Iris pigment epithelial cell (primary cell): ENCODE data around the gene H6PD.

Experiments used
- DNase-seq: peaks from one replicate; pipeline ENCODE4 v3.0.0-alpha.2; 2011; ENCODE audit warnings: low read depth

Gene H6PD

DNA sequence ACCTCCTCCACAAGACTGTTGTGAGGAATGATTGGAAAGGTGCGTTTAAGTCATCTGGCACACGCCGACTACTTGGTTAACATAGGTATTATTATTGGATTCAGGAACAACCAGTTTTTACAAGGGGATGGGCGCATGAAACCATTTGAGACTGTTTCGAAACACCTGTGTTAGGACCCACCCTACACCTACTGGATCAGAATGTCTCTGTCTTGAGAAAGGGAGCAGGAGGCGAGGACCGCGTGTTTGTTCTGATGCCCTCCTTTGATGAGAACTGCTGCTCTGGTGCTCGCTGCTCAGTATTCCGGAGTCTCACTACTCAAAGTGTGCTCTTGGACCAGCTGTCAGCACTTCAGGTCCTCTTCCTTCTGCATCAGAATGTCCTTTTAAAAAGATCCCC lies 7.3 kb downstream of the H6PD start:
- DNase-seq: no peak

GRCh38 chr1:9242338-9242969 lies 7.9 kb downstream of the H6PD start:
- peak; percentile 70 for DNase-seq

- no peak for DNase-seq
Observed at GRCh38 chr1:9243066-9243739, 8.6 kb downstream of the H6PD start.

DNA sequence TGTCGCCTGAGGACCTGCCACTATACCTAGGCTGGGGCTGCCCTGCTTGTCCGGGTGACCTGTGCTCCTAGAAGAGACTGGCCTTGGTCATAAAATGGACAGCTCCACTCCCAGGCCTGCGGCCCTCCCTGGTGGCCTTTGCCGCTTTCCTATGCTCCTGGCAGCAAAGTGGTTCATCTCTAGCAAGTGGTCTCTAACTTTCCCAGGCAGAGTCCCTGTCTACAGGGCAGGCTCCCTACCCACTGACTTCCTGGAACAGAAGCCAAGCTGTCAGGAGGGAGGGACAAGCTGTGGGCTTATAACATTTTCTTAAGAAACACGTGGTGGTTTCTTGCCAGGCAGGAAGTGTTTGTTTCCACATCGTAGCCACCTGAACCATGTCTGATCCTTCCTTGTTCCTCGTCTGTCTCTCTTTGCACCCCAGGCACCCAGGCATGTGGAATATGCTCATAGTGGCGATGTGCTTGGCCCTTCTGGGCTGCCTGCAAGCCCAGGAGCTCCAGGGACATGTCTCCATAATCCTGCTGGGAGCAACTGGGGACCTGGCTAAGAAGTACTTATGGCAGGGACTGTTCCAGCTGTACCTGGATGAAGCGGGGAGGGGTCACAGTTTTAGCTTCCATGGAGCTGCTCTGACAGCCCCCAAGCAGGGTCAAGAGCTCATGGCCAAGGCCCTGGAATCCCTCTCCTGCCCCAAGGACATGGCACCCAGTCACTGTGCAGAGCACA lies 10.1 kb downstream of the H6PD start:
- DNase-seq: peak; percentile 72

GRCh38 chr1:9245230-9245619 lies 10.7 kb downstream of the H6PD start:
- no peak for DNase-seq

DNA sequence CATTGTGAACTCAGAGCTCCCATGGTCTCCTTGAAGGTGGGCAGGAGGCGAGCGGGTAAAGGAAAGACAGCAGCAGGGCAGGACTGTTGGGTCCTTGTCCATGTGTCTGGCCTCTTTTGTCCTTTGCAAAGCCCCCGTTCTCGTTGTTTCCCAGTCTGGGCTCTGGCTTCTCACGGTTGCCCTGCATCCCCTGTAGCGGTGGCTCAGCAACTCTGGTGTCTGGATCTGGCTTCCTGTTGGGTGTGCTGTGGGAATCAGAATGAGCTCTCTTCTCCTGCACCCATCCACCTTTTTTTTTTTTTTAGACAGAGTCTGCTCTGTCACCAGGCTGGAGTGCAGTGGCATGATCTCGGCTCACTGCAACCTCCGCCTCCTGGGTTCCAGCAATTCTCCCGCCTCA lies 11.1 kb downstream of the H6PD start:
- DNase-seq: no peak

GRCh38 chr1:9246215-9246614 lies 11.6 kb downstream of the H6PD start:
- no peak for DNase-seq

- DNase-seq: no peak
Observed at GRCh38 chr1:9246841-9247785, 12.5 kb downstream of the H6PD start.

GRCh38 chr1:9247894-9248293 lies 13.3 kb downstream of the H6PD start:
- no peak for DNase-seq

- no peak for DNase-seq
Observed at GRCh38 chr1:9248341-9249262, 14.0 kb downstream of the H6PD start.

GRCh38 chr1:9249263-9249533 lies 14.6 kb downstream of the H6PD start:
- no peak for DNase-seq

GRCh38 chr1:9249534-9250410 lies 15.2 kb downstream of the H6PD start:
- peak; percentile 59 for DNase-seq

- peak; percentile 20 for DNase-seq
Observed at GRCh38 chr1:9250411-9251381, 16.1 kb downstream of the H6PD start.

DNA sequence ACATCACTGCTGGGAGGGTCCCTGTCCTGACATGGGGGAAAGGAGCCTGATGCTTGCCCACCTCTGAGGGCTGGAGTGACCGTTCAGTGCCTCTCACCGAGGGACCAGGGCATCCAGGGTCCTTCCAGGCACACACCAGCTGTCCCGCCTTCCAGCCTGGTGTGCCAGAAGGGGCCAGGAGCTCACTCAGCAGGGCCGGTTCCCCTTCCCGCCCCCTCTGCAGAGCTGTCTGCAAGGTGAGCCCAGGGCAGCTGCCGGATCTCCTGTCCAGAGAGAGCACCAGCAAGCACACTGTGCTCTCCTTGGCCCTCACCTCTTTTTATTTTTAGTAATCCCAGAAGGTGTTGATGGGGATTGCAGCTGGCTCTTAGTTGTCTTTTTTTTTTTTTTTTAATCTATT lies 16.9 kb downstream of the H6PD start:
- DNase-seq: no peak

DNA sequence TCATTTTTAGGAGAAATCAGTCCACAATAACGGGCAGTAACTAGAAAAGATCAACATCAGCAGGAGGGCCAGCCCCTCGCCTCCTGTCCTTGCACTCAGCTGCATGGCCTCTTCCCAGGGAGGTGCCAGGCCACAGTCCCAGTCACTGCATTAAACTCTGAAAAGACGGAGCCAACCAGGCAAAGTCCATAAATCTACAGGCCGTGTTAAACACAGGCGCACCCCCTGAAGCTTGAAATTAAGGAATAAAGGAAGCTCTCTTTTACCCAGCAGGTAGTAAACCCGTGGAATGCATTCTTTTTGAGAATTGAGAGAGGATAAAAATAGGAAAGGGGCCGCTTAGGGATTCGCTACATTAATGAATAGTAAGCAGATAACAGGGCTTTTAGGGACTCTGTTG lies 18.4 kb downstream of the H6PD start:
- DNase-seq: no peak

DNA sequence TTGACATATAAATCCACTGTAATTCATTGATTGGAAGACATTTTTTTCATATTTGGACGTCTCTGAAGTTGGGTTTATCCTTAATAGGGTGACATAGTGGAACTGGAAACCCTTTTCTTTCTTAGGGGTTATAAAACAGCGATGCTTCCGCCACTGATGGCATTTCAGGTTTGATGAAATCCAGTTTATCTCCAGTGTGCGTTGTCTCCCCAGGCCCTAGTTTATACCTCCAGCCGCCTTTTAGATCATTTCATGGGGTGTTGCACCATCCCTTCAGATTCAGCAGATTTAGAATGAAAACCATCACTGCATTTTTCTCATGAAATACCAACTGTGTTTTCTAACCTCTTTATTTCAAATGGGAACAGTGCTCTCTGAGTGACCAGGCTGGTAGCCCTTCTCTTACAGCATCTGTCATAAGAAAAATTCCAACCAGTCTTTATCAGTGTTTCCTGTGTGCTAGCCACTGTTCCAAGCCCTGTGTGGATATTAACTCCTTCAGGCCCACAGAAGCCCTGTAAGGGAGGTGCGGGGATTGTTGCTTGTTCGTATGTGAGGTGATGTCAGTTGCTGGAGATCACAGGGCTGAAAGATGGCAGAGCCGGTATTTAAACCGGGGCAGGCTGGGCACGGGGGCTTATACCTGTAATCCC lies 19.0 kb downstream of the H6PD start:
- peak; percentile 47 for DNase-seq

GRCh38 chr1:9256332-9256731 lies 21.8 kb downstream of the H6PD start:
- DNase-seq: no peak

GRCh38 chr1:9257851-9258250 lies 23.3 kb downstream of the H6PD start:
- no peak for DNase-seq

GRCh38 chr1:9258629-9259028 lies 24.1 kb downstream of the H6PD start:
- DNase-seq: no peak
